Measurements from ENCODE around the gene TLE2. TPM values are rescaled to one million over a fixed set of nuclear protein-coding genes. Genes with fewer than 3 reads are reported as not detected.

The TLE2 gene
- total RNA-seq, 1 experiment from 2014 or later: 13.7 TPM

DNA sequence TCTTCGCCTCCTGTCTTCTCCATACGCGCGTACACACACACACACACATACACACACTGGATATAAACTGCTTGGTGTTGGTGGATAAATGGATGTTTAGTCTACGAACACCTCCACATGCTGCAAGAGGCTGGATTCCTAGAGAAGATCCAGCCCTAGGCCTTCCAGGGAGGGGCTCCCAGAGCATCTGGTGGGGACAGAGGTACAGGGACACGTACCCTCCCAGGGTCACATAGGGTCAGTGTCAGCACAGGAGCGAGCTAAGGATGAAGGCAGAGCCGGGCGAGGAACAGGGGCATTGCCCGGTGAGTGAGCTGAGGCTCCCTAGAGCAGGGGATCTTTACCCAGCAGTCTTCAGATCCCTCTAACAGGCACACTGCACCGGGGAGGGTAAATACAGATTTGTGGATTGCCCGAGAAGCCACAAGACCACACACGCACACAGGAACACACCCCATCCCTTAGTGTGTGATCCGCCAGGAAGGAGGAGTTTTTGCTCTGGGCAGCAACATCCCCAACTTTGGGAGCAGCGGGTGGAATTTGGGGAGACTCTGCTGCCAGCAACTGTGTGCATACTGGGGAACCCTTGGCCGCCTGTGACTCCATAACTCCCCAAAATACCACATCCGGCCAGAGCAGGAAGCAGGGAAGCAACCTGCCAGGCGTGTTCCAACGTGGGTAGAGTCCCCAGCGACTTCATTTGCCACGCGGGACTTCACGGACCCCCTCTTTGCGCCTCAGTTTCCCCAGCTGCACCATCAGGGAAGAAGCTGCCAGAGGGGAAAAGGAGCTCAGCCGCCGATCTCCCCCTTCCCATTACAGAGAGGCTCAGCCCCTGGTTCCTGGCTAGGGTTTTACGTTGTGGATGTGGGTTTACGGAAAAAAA is 5.8 kb upstream of the TLE2 start:
- Histone ChIP-seq H3K9me2 (ENCODE audit: insufficient read depth) (no peaks in the 10 kb centered on the region), H3K27me3 (ENCODE audit: insufficient read depth, low read depth) (no peaks in the 10 kb centered on the region), H3K4me2 (peak overlapping the region; percentile 86), H2AFZ (peak overlapping the region; percentile 80), H3K4me1 (replicated peaks; ENCODE audit: insufficient read depth) (peaks cover 8% of the 10 kb centered on the region; the same call in 1 of the 2 replicates), H3K36me3 (ENCODE audit: low read depth) (no peaks in the 10 kb centered on the region), H3K79me2 (ENCODE audit: low read depth) (no peaks in the 10 kb centered on the region), H4K20me1 (ENCODE audit: insufficient read depth) (no peaks in the 10 kb centered on the region), H3F3A (ENCODE audit: insufficient read depth, low read depth) (peaks cover 15% of the 10 kb centered on the region), H3K9me3 (ENCODE audit: insufficient read depth, low read depth) (no peaks in the 10 kb centered on the region), H3K4me3 (peak overlapping the region; percentile 72), H3K27ac (peak overlapping the region; percentile 52; the same call in 1 of the 2 replicates)
- CTCF ChIA-PET: interaction anchor here (0.7 kb wide), 1 partner anchor 608 kb away, joined by 3 read pairs; the partner anchor contains the start of gene TIMM13
- POLR2A ChIA-PET (ENCODE audit: unreplicated experiment): interaction anchor here (0.5 to 0.7 kb wide), 2 partner anchors 107 to 340 kb away, joined by 5 to 12 read pairs; no protein-coding TSS in a partner anchor
- peak in 1 of 2 experiments; percentile 24 for DNase-seq
- TF ChIP-seq, protein P1, sequence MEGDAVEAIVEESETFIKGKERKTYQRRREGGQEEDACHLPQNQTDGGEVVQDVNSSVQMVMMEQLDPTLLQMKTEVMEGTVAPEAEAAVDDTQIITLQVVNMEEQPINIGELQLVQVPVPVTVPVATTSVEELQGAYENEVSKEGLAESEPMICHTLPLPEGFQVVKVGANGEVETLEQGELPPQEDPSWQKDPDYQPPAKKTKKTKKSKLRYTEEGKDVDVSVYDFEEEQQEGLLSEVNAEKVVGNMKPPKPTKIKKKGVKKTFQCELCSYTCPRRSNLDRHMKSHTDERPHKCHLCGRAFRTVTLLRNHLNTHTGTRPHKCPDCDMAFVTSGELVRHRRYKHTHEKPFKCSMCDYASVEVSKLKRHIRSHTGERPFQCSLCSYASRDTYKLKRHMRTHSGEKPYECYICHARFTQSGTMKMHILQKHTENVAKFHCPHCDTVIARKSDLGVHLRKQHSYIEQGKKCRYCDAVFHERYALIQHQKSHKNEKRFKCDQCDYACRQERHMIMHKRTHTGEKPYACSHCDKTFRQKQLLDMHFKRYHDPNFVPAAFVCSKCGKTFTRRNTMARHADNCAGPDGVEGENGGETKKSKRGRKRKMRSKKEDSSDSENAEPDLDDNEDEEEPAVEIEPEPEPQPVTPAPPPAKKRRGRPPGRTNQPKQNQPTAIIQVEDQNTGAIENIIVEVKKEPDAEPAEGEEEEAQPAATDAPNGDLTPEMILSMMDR (conservative IDR thresholded peaks at IDR 0.05): no peak
- TF ChIP-seq EZH2 (IDR thresholded peaks at IDR 0.05; ENCODE audit: low read depth): no peak
- TSS peak; percentile 100 for BruUV-seq (replicated peaks)
- intact Hi-C loops (cut with micrococcal nuclease; ENCODE audit: unreplicated experiment): loop anchor here (5.0 kb wide), 2 partner anchors 58 to 83 kb away; partner anchors contain the start of gene TLE6

DNA sequence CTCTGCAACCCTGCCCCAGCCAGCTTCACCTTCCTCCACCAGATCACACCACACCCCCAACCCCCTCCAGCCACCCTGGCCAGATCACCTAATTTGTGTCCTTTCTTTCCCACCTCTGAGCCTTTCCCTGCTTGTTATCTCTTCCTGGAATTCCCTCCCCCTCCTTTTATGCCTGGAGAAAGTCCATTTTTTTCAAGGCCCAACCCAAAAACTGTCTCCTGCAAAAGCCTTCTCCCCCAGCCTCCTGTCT is 5.3 kb upstream of the TLE2 start:
- Histone ChIP-seq H3K4me3 (no peak overlapping the region), H3K27ac (no peak overlapping the region), H2AFZ (no peak overlapping the region), H3K27me3 (ENCODE audit: insufficient read depth, low read depth) (no peaks in the 10 kb centered on the region), H4K20me1 (ENCODE audit: insufficient read depth) (no peaks in the 10 kb centered on the region), H3F3A (ENCODE audit: insufficient read depth, low read depth) (peaks cover 15% of the 10 kb centered on the region), H3K4me1 (replicated peaks; ENCODE audit: insufficient read depth) (peaks cover 8% of the 10 kb centered on the region; the same call in 1 of the 2 replicates), H3K4me2 (peak overlapping the region; percentile 86), H3K36me3 (ENCODE audit: low read depth) (no peaks in the 10 kb centered on the region), H3K9me2 (ENCODE audit: insufficient read depth) (no peaks in the 10 kb centered on the region), H3K79me2 (ENCODE audit: low read depth) (no peaks in the 10 kb centered on the region), H3K9me3 (ENCODE audit: insufficient read depth, low read depth) (no peaks in the 10 kb centered on the region)
- intact Hi-C loops (cut with micrococcal nuclease; ENCODE audit: unreplicated experiment): no loop called here
- no peak for DNase-seq
- CTCF ChIA-PET: no interaction called here
- POLR2A ChIA-PET (ENCODE audit: unreplicated experiment): no interaction called here
- BruUV-seq (replicated peaks): no TSS peak
- no peak for TF ChIP-seq EZH2 (IDR thresholded peaks at IDR 0.05; ENCODE audit: low read depth)
- TF ChIP-seq, protein P1 (conservative IDR thresholded peaks at IDR 0.05): no peak

DNA sequence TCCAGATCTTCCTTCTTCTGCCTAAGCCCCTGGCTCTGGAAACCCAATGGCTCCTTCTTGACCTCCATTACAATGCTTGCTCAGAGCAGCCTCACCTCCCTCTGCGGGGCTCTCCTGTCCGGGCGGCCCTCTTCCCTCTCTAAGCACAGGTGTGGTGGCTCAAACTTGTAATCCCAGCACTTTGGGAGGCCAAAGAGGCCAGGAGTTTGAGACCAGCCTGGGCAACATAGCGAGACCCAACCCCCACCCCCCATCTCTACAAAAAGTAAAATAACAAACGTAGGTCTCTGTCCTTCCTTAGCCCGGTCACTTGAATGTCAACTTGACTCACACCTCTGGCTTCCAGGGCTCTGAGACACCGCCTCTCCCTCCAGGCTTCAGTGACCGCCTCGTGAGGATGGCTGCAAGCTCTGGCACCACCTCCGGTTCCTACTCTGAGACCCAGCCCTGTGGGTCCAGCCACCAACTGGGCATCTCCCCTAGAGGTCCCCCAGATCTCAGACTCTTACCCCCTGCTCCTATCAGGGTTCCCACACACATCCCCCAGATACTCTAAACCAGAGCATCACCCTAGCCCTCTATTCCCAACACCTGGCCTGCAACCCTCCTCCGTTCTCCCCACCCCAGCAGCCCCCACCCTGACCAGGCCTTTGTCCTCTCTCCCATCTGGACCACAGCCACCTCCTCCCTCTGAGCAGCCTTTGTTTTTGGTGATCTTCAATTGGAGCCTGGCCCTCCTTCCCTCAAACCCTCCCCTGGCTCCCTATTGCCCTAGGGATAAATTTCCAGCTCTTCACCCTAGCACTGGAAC is 4.7 kb upstream of the TLE2 start:
- H2AFZ ChIP-seq: no peak overlapping the region
- POLR2A ChIA-PET (ENCODE audit: unreplicated experiment): no interaction called here
- no peaks in the 10 kb centered on the region for H3K79me2 ChIP-seq (ENCODE audit: low read depth)
- no peaks in the 10 kb centered on the region for H3K27me3 ChIP-seq (ENCODE audit: insufficient read depth, low read depth)
- peaks cover 8% of the 10 kb centered on the region; the same call in 1 of the 2 replicates for H3K4me1 ChIP-seq (replicated peaks; ENCODE audit: insufficient read depth)
- TF ChIP-seq, protein P1 (conservative IDR thresholded peaks at IDR 0.05): no peak
- no peak for TF ChIP-seq EZH2 (IDR thresholded peaks at IDR 0.05; ENCODE audit: low read depth)
- BruUV-seq (replicated peaks): no TSS peak
- H3K4me3 ChIP-seq: no peak overlapping the region
- H3F3A ChIP-seq (ENCODE audit: insufficient read depth, low read depth): peaks cover 15% of the 10 kb centered on the region
- no peaks in the 10 kb centered on the region for H3K36me3 ChIP-seq (ENCODE audit: low read depth)
- no peak overlapping the region for H3K27ac ChIP-seq
- no peak for DNase-seq
- H3K9me3 ChIP-seq (ENCODE audit: insufficient read depth, low read depth): no peaks in the 10 kb centered on the region
- no peaks in the 10 kb centered on the region for H4K20me1 ChIP-seq (ENCODE audit: insufficient read depth)
- CTCF ChIA-PET: no interaction called here
- peak overlapping the region; percentile 86; the same call in 1 of the 2 replicates for H3K4me2 ChIP-seq
- H3K9me2 ChIP-seq (ENCODE audit: insufficient read depth): no peaks in the 10 kb centered on the region
- intact Hi-C loops (cut with micrococcal nuclease; ENCODE audit: unreplicated experiment): no loop called here

Data from PC-9 (cell line).